SU-DHL-6 (cell line): ENCODE data around the gene ANKRD22.

Source experiments
- H2AFZ ChIP-seq: fragments of 200-600 bp; sonication (generic); 2 replicates; pipeline ENCODE4 v1.6.1; 2014; ENCODE audit warnings: low read depth, mild to moderate bottlenecking, moderate library complexity, mixed read lengths, antibody characterized with exemption, low read length; ENCODE audit not compliant: severe bottlenecking
- H3F3A ChIP-seq: fragments of 200-600 bp; shearing (Covaris generic); 2 replicates; pipeline ENCODE4 v1.6.0; 2016; ENCODE audit warnings: antibody characterized with exemption, mild to moderate bottlenecking; ENCODE audit not compliant: insufficient read depth
- H3K27ac ChIP-seq: fragments of 200-600 bp; sonication (generic); 2 replicates; pipeline ENCODE4 v1.5.1; 2016; ENCODE audit warnings: low read depth, mild to moderate bottlenecking, low read length, moderate library complexity, mixed read lengths
- H3K27me3 ChIP-seq: fragments of 200-600 bp; sonication (generic), shearing (Covaris generic); 2 replicates; pipeline ENCODE4 v1.6.0; 2014; ENCODE audit warnings: mild to moderate bottlenecking, low read length
- H3K36me3 ChIP-seq: fragments of 200-600 bp; sonication (generic); 2 replicates; pipeline ENCODE4 v1.6.1; 2014; ENCODE audit warnings: mild to moderate bottlenecking, low read length, mixed read lengths
- H3K4me2 ChIP-seq: fragments of 300-600, 200-600 bp; shearing (Covaris generic), sonication (generic); 2 replicates; pipeline ENCODE4 v1.6.0; 2014; ENCODE audit warnings: low read length, low read depth, mild to moderate bottlenecking; ENCODE audit not compliant: poor library complexity, severe bottlenecking
- H3K4me3 ChIP-seq: fragments of 200-600 bp; sonication (generic); 2 replicates; pipeline ENCODE4 v1.5.1; 2014; ENCODE audit warnings: antibody characterized with exemption, low read length, mild to moderate bottlenecking, mixed read lengths; ENCODE audit not compliant: insufficient read depth, poor library complexity, severe bottlenecking
- H3K79me2 ChIP-seq: fragments of 200-600 bp; sonication (generic); 2 replicates; pipeline ENCODE4 v1.6.1; 2014; ENCODE audit warnings: mild to moderate bottlenecking, low read length, moderate library complexity; ENCODE audit not compliant: insufficient read depth
- H3K9ac ChIP-seq: fragments of 200-600 bp; sonication (generic); 2 replicates; pipeline ENCODE4 v1.7.0; 2014; ENCODE audit warnings: mild to moderate bottlenecking, low read length
- H3K9me2 ChIP-seq: fragments of 200-600 bp; sonication (generic); replicated peaks from 2 replicates; pipeline ENCODE4 v1.6.1; 2014; ENCODE audit warnings: low read length; ENCODE audit not compliant: insufficient read depth
- H3K9me3 ChIP-seq: fragments of 200-600 bp; sonication (generic); 2 replicates; pipeline ENCODE4 v1.6.1; 2014; ENCODE audit warnings: low read length, mixed read lengths; ENCODE audit not compliant: insufficient read depth
- H4K20me1 ChIP-seq: fragments of 200-600 bp; sonication (generic); 2 replicates; pipeline ENCODE4 v1.6.1; 2014; ENCODE audit warnings: low read depth, mild to moderate bottlenecking, antibody characterized with exemption, low read length, moderate library complexity, mixed read lengths
- EZH2phosphoT487 ChIP-seq: fragments of 200-600 bp; sonication (generic), shearing (Covaris generic); conservative IDR thresholded peaks from 2 replicates; pipeline ENCODE4 v1.6.1; 2018; ENCODE audit warnings: mild to moderate bottlenecking, antibody characterized with exemption, low read length, moderate library complexity, mixed read lengths
- TF ChIP-seq, protein P1 (sequence below): fragments of 200-600 bp; sonication (generic); IDR thresholded peaks from one replicate; pipeline ENCODE4 v1.5.1; 2017; ENCODE audit warnings: antibody characterized with exemption, mild to moderate bottlenecking, low read length, moderate library complexity; ENCODE audit not compliant: insufficient read depth, poor library complexity, severe bottlenecking

Gene ANKRD22

GRCh38 chr10:88873757-88874156, 22.1 kb upstream of the ANKRD22 start:
- no peak overlapping the region for H3K4me3 ChIP-seq
- H3K27me3 ChIP-seq: no peaks in the 10 kb centered on the region
- no peaks in the 10 kb centered on the region for H3K36me3 ChIP-seq
- no peak overlapping the region for H3K9ac ChIP-seq
- no peaks in the 10 kb centered on the region for H4K20me1 ChIP-seq
- no peak for TF ChIP-seq EZH2phosphoT487
- TF ChIP-seq, protein P1, sequence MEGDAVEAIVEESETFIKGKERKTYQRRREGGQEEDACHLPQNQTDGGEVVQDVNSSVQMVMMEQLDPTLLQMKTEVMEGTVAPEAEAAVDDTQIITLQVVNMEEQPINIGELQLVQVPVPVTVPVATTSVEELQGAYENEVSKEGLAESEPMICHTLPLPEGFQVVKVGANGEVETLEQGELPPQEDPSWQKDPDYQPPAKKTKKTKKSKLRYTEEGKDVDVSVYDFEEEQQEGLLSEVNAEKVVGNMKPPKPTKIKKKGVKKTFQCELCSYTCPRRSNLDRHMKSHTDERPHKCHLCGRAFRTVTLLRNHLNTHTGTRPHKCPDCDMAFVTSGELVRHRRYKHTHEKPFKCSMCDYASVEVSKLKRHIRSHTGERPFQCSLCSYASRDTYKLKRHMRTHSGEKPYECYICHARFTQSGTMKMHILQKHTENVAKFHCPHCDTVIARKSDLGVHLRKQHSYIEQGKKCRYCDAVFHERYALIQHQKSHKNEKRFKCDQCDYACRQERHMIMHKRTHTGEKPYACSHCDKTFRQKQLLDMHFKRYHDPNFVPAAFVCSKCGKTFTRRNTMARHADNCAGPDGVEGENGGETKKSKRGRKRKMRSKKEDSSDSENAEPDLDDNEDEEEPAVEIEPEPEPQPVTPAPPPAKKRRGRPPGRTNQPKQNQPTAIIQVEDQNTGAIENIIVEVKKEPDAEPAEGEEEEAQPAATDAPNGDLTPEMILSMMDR: no peak
- H2AFZ ChIP-seq: no peak overlapping the region
- no peak overlapping the region for H3K27ac ChIP-seq
- no peaks in the 10 kb centered on the region for H3K79me2 ChIP-seq
- no peaks in the 10 kb centered on the region for H3K9me2 ChIP-seq
- no peaks in the 10 kb centered on the region for H3K9me3 ChIP-seq
- no peaks in the 10 kb centered on the region for H3F3A ChIP-seq
- H3K4me2 ChIP-seq: no peak overlapping the region

- no peak for TF ChIP-seq EZH2phosphoT487
- TF ChIP-seq, protein P1: no peak
- H3K9me2 ChIP-seq: no peaks in the 10 kb centered on the region
- H3K9ac ChIP-seq: no peak overlapping the region
- no peaks in the 10 kb centered on the region for H3K79me2 ChIP-seq
- no peaks in the 10 kb centered on the region for H3F3A ChIP-seq
- no peak overlapping the region for H2AFZ ChIP-seq
- no peak overlapping the region for H3K27ac ChIP-seq
- no peak overlapping the region for H3K4me2 ChIP-seq
- H3K9me3 ChIP-seq: no peaks in the 10 kb centered on the region
- no peaks in the 10 kb centered on the region for H4K20me1 ChIP-seq
- H3K27me3 ChIP-seq: no peaks in the 10 kb centered on the region
- no peak overlapping the region for H3K4me3 ChIP-seq
- H3K36me3 ChIP-seq: no peaks in the 10 kb centered on the region
Measured at GRCh38 chr10:88870089-88870488, 18.4 kb upstream of the ANKRD22 start.

- Histone ChIP-seq H3K27me3 (no peaks in the 10 kb centered on the region), H3K4me2 (no peak overlapping the region), H3K79me2 (no peaks in the 10 kb centered on the region)
Measured at GRCh38 chr10:88866454-88866853, 14.8 kb upstream of the ANKRD22 start.

More at GRCh38 chr10:88866454-88866853, 14.8 kb upstream of the ANKRD22 start:
- H3F3A ChIP-seq: no peaks in the 10 kb centered on the region
- no peak overlapping the region for H3K9ac ChIP-seq
- H3K9me3 ChIP-seq: no peaks in the 10 kb centered on the region
- no peaks in the 10 kb centered on the region for H3K9me2 ChIP-seq
- no peaks in the 10 kb centered on the region for H3K36me3 ChIP-seq
- H4K20me1 ChIP-seq: no peaks in the 10 kb centered on the region
- no peak overlapping the region for H3K27ac ChIP-seq
- H3K4me3 ChIP-seq: no peak overlapping the region
- H2AFZ ChIP-seq: no peak overlapping the region
- TF ChIP-seq, protein P1: no peak
- no peak for TF ChIP-seq EZH2phosphoT487
